Bronchial epithelial cell (primary cell): ENCODE data around the gene SPRR2F. TPM values are rescaled to one million over a fixed set of nuclear protein-coding genes. Genes with fewer than 3 reads are reported as not detected.
"Not testable (repeated sequence)": the region's sequence is repeated elsewhere in the genome, so short reads cannot be mapped to it uniquely, and the experiment has no call there.

ENCODE experiments used
- DNase-seq: peaks from one replicate; pipeline ENCODE4 v3.0.0-alpha.2; 2010; ENCODE audit warnings: low read depth
- FAIRE-seq: peaks from 2 replicates; lab custom pipeline; 2011; peaks lifted over from hg19 to GRCh38; lab: Jason Lieb, UNC
- H3K27me3 ChIP-seq: 2 replicates; pipeline ENCODE4 v1.5.1; 2011; ENCODE audit warnings: low read length; ENCODE audit not compliant: control insufficient read depth, insufficient read depth
- H3K36me3 ChIP-seq: 2 replicates; pipeline ENCODE4 v1.5.1; 2011; ENCODE audit warnings: low read length; ENCODE audit not compliant: control insufficient read depth, insufficient read depth
- H3K4me3 ChIP-seq: 2 replicates; pipeline ENCODE4 v1.5.1; 2011; ENCODE audit warnings: mild to moderate bottlenecking, low read depth, low read length, control low read depth
- CTCF ChIP-seq: IDR thresholded peaks from 2 replicates; pipeline ENCODE4 v1.5.1; 2011; ENCODE audit warnings: mild to moderate bottlenecking, moderate library complexity, low read length, control low read depth, inconsistent platforms; ENCODE audit not compliant: insufficient read depth, severe bottlenecking
- total RNA-seq: library from RNA; depleted of rRNA; stranded (reverse); fragments of >200 nt; gene quantifications from 2 replicates; pipeline ENCODE4 v1.2.1, GENCODE V29; 2014

The SPRR2F gene
- total RNA-seq, 1 donor from 2014 or later = not detected

- FAIRE-seq (peak; percentile 32), DNase-seq (no peak)
- Histone ChIP-seq H3K27me3 (no peaks in the 10 kb centered on the region), H3K4me3 (no peak overlapping the region), H3K36me3 (no peaks in the 10 kb centered on the region)
- TF ChIP-seq CTCF = no peak
Measured at GRCh38 chr1:153133743-153134142, 20.4 kb upstream of the SPRR2F start.

GRCh38 chr1:153133267-153133666 is 20.0 kb upstream of the SPRR2F start:
- FAIRE-seq (no peak), DNase-seq (no peak)
- TF ChIP-seq CTCF = no peak
- Histone ChIP-seq H3K36me3 (no peaks in the 10 kb centered on the region), H3K4me3 (no peak overlapping the region), H3K27me3 (no peaks in the 10 kb centered on the region)

GRCh38 chr1:153128688-153129087 is 15.4 kb upstream of the SPRR2F start:
- not testable (repeated sequence) for DNase-seq, H3K27me3 ChIP-seq, H3K4me3 ChIP-seq, FAIRE-seq, H3K36me3 ChIP-seq

GRCh38 chr1:153127296-153127695 is 14.0 kb upstream of the SPRR2F start:
- TF ChIP-seq CTCF = no peak
- H3K27me3 ChIP-seq = no peaks in the 10 kb centered on the region
- DNase-seq (peak; percentile 55), FAIRE-seq (no peak)
- no peak overlapping the region for H3K4me3 ChIP-seq
- no peaks in the 10 kb centered on the region for H3K36me3 ChIP-seq

GRCh38 chr1:153125536-153125935 is 12.2 kb upstream of the SPRR2F start:
- FAIRE-seq = no peak
- DNase-seq = no peak
- no peaks in the 10 kb centered on the region for H3K36me3 ChIP-seq
- no peak overlapping the region for H3K4me3 ChIP-seq
- H3K27me3 ChIP-seq = no peaks in the 10 kb centered on the region
- no peak for TF ChIP-seq CTCF

GRCh38 chr1:153123793-153124192 is 10.5 kb upstream of the SPRR2F start:
- not testable (repeated sequence) for H3K4me3 ChIP-seq, DNase-seq, FAIRE-seq, H3K27me3 ChIP-seq, H3K36me3 ChIP-seq

- Histone ChIP-seq H3K36me3 (no peaks in the 10 kb centered on the region), H3K27me3 (no peaks in the 10 kb centered on the region), H3K4me3 (no peak overlapping the region)
- peak; percentile 99 for FAIRE-seq
- TF ChIP-seq CTCF = no peak
- DNase-seq = peak; percentile 98
Measured at GRCh38 chr1:153122831-153123421, 9.6 kb upstream of the SPRR2F start.
